ENCODE data around the gene RPS6KA5. TPM values are rescaled to one million over a fixed set of nuclear protein-coding genes. Genes with fewer than 3 reads are reported as not detected.

The RPS6KA5 gene
- total and polyA plus RNA-seq, 2 donors (not counting 1 experiment from before 2014, with no cell fraction given): 6.0 to 34.6 TPM

- Mint-ChIP-seq H3K9me3 (ENCODE audit: insufficient read depth) (no peaks in the 10 kb centered on the region), H3K4me3 (no peak overlapping the region), H3K27me3 (no peaks in the 10 kb centered on the region), H3K4me1 (peaks cover 15% of the 10 kb centered on the region), H3K27ac (peak overlapping the region; percentile 67)
- ChIA-PET CTCF (interaction anchor here (2.0 to 5.5 kb wide), 3 partner anchors 12 to 267 kb away, joined by 6 to 347 read pairs (median 21); partner anchors contain the start of gene DGLUCY), POLR2A (no interaction called here)
- Histone ChIP-seq H3K36me3 (replicated peaks in 1 of 2; ENCODE audit: control extremely low read depth in 1 of 2, control insufficient read depth in 1 of 2, extremely low read depth in 1 of 2, insufficient read depth in 2 of 2, low read length in 1 of 2) (peaks cover 0 to 14% of the 10 kb centered on the region in 2 experiments), H3K4me2 (replicated peaks; ENCODE audit: low read depth, low read length, poor library complexity, severe bottlenecking) (no peak overlapping the region), H3K79me2 (ENCODE audit: control insufficient read depth, insufficient read depth, low read length) (no peaks in the 10 kb centered on the region), H3K27me3 (replicated peaks in 1 of 4; ENCODE audit: control extremely low read depth in 1 of 4, control insufficient read depth in 3 of 4, insufficient read depth in 4 of 4, low read length in 3 of 4) (no peaks in the 10 kb centered on the region), H2AFZ (ENCODE audit: insufficient read depth, low read depth, low read length, poor library complexity, severe bottlenecking) (no peak overlapping the region), H3K4me1 (ENCODE audit: control insufficient read depth in 2 of 2, insufficient read depth in 2 of 2, low read length in 2 of 2) (peaks cover 5 to 8% of the 10 kb centered on the region in 2 donors), H4K20me1 (ENCODE audit: control insufficient read depth, insufficient read depth, low read length, poor library complexity, severe bottlenecking) (peaks cover 4% of the 10 kb centered on the region), H3K4me3 (ENCODE audit: control extremely low read depth in 1 of 5, extremely low read depth in 1 of 5, insufficient read depth in 1 of 5, low read depth in 2 of 5, low read length in 4 of 5) (no peak overlapping the region), H3K9me3 (ENCODE audit: control extremely low read depth in 1 of 3, control insufficient read depth in 2 of 3, insufficient read depth in 1 of 3, low read length in 2 of 3) (no peaks in the 10 kb centered on the region), H3K27ac (ENCODE audit: low read length in 2 of 2) (peak overlapping the region in 1 of 2 donors; percentile 45), H3K9ac (ENCODE audit: low read length) (peak overlapping the region; percentile 13)
- ATAC-seq (ENCODE audit: low read depth) (peak; percentile 41), DNase-seq (peak; percentile 17)
- TF ChIP-seq CTCF (IDR thresholded peaks at IDR 0.05): no peak
- TF ChIP-seq EZH2 (IDR thresholded peaks at IDR 0.05; ENCODE audit: borderline replicate concordance, insufficient read depth, low read depth, low read length, poor library complexity, severe bottlenecking): no peak
- intact Hi-C loops (cut with micrococcal nuclease): loop anchor here (10.0 kb wide), 1 partner anchor 149 kb away; no protein-coding TSS in a partner anchor
These were observed 154.9 kb downstream of the RPS6KA5 start for GRCh38 chr14:90905531-90905930.

- H3K4me3 Mint-ChIP-seq: no peak overlapping the region
- Histone ChIP-seq H3K4me1 (ENCODE audit: control insufficient read depth in 2 of 2, insufficient read depth in 2 of 2, low read length in 2 of 2) (peaks cover 5 to 8% of the 10 kb centered on the region in 2 donors), H3K36me3 (replicated peaks in 1 of 2; ENCODE audit: control extremely low read depth in 1 of 2, control insufficient read depth in 1 of 2, extremely low read depth in 1 of 2, insufficient read depth in 2 of 2, low read length in 1 of 2) (peaks cover 0 to 27% of the 10 kb centered on the region in 2 experiments), H4K20me1 (ENCODE audit: control insufficient read depth, insufficient read depth, low read length, poor library complexity, severe bottlenecking) (peaks cover 4% of the 10 kb centered on the region), H3K9me3 (ENCODE audit: control extremely low read depth in 1 of 3, control insufficient read depth in 2 of 3, insufficient read depth in 1 of 3, low read length in 2 of 3) (no peaks in the 10 kb centered on the region), H3K9ac (ENCODE audit: low read length) (no peak overlapping the region), H3K4me2 (replicated peaks; ENCODE audit: low read depth, low read length, poor library complexity, severe bottlenecking) (no peak overlapping the region), H3K27me3 (replicated peaks in 1 of 4; ENCODE audit: control extremely low read depth in 1 of 4, control insufficient read depth in 3 of 4, insufficient read depth in 4 of 4, low read length in 3 of 4) (no peaks in the 10 kb centered on the region), H3K79me2 (ENCODE audit: control insufficient read depth, insufficient read depth, low read length) (no peaks in the 10 kb centered on the region), H3K27ac (ENCODE audit: low read length in 2 of 2) (no peak overlapping the region), H3K4me3 (ENCODE audit: control extremely low read depth in 1 of 5, extremely low read depth in 1 of 5, insufficient read depth in 1 of 5, low read depth in 2 of 5, low read length in 4 of 5) (no peak overlapping the region), H2AFZ (ENCODE audit: insufficient read depth, low read depth, low read length, poor library complexity, severe bottlenecking) (no peak overlapping the region)
- H3K9me3 Mint-ChIP-seq (ENCODE audit: insufficient read depth): no peaks in the 10 kb centered on the region
- peak overlapping the region; percentile 46 for H3K27ac Mint-ChIP-seq
- intact Hi-C loops (cut with micrococcal nuclease): loop anchor here (1.0 to 10.0 kb wide), 4 partner anchors 84 to 383 kb away; no protein-coding TSS in a partner anchor
- ChIA-PET POLR2A (interaction anchor here (1.4 kb wide), 1 partner anchor 272 kb away, joined by 3 read pairs; no protein-coding TSS in a partner anchor), CTCF (interaction anchor here (0.6 to 5.5 kb wide), 49 partner anchors 8 to 420 kb away, joined by 3 to 347 read pairs (median 4); partner anchors contain the start of genes DGLUCY and RPS6KA5)
- DNase-seq (peak; percentile 68), ATAC-seq (ENCODE audit: low read depth) (peak; percentile 69)
- WGBS (ENCODE audit: insufficient coverage): 0% methylated on average over 1 of the region's 1 CpG
- H3K27me3 Mint-ChIP-seq: no peaks in the 10 kb centered on the region
- H3K4me1 Mint-ChIP-seq: peaks cover 15% of the 10 kb centered on the region
- peak; percentile 87 for TF ChIP-seq CTCF (IDR thresholded peaks at IDR 0.05)
- no peak for TF ChIP-seq EZH2 (IDR thresholded peaks at IDR 0.05; ENCODE audit: borderline replicate concordance, insufficient read depth, low read depth, low read length, poor library complexity, severe bottlenecking)
These were observed 157.3 kb downstream of the RPS6KA5 start for GRCh38 chr14:90903101-90903500.
